ENCODE results near the gene FBXO38.

GRCh38 chr5:148388696-148389095 is 4.9 kb downstream of the FBXO38 start:
- no peak for TF ChIP-seq CTCF (IDR thresholded peaks at IDR 0.05)
- no peak for TF ChIP-seq ZFX (IDR thresholded peaks at IDR 0.05; ENCODE audit: borderline replicate concordance)

All from 22Rv1 (cell line).